AG04449 (cell line): Measurements from ENCODE around the gene AK4.

ENCODE experiments used
- CTCF ChIA-PET: fragments of 350-600 bp; formaldehyde crosslinking; extraction: SDS; loops from one replicate; lab custom pipeline; 2021; ENCODE audit warnings: antibody characterized with exemption; lab: Yijun Ruan, JAX
- POLR2A ChIA-PET: fragments of 400-600, 350-600 bp; formaldehyde crosslinking; extraction: SDS; loops from one replicate; lab custom pipeline; 2020; ENCODE audit warnings: antibody characterized with exemption, inconsistent platforms; lab: Yijun Ruan, JAX
- DNase-seq: peaks from one replicate; pipeline ENCODE4 v3.0.0-alpha.2; 2010; ENCODE audit warnings: low read depth, low spot score
- H3K4me3 ChIP-seq: 2 replicates; pipeline ENCODE4 v1.5.1; 2011; ENCODE audit warnings: low read depth, mild to moderate bottlenecking, control low read depth, low read length
- TF ChIP-seq, protein P1 (sequence below): IDR thresholded peaks from one replicate; pipeline ENCODE4 v1.5.1; 2011; ENCODE audit warnings: mild to moderate bottlenecking, moderate library complexity, low read length, control low read depth, inconsistent platforms; ENCODE audit not compliant: insufficient read depth; ENCODE audit errors: missing control alignments

Gene AK4

GRCh38 chr1:65254320-65255034 lies 106.5 kb downstream of the AK4 start:
- TF ChIP-seq, protein P1, sequence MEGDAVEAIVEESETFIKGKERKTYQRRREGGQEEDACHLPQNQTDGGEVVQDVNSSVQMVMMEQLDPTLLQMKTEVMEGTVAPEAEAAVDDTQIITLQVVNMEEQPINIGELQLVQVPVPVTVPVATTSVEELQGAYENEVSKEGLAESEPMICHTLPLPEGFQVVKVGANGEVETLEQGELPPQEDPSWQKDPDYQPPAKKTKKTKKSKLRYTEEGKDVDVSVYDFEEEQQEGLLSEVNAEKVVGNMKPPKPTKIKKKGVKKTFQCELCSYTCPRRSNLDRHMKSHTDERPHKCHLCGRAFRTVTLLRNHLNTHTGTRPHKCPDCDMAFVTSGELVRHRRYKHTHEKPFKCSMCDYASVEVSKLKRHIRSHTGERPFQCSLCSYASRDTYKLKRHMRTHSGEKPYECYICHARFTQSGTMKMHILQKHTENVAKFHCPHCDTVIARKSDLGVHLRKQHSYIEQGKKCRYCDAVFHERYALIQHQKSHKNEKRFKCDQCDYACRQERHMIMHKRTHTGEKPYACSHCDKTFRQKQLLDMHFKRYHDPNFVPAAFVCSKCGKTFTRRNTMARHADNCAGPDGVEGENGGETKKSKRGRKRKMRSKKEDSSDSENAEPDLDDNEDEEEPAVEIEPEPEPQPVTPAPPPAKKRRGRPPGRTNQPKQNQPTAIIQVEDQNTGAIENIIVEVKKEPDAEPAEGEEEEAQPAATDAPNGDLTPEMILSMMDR = peak; percentile 37
- H3K4me3 ChIP-seq = peak overlapping the region; percentile 64
- ChIA-PET CTCF (interaction anchor here (0.9 to 1.7 kb wide), 6 partner anchors 9 to 437 kb away, joined by 3 to 6 read pairs (median 3); no protein-coding TSS in a partner anchor), POLR2A (no interaction called here)
- DNase-seq = no peak

DNA sequence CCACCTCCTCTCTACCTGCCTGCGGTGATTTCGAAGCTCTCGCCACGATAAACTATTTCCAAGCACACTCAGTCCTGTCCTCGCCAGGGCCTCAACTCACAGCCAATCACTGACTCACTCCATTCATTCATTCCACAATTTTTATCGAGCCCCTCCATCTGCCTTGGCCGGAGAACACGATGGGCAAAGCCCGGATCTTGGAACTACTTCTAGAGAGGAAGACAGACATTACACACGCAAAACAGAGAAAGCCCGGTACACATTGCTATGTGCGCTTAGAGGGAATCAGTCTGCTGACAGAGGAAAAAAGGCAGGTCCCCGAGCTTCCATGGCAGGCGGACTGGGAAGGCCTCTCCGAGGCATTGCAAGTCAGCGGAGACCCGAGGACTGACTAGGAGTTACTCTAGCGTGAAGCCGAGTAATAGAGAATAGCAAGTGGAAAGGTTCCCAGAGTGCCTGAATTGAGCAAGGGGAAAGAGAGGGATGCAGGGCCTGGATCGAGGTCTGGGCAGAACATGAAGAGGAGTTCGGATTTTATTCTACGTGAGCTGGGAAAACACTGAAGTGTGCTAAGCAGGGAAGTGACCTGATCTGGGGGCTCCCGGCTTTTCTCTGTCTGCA lies 107.1 kb downstream of the AK4 start:
- TF ChIP-seq, protein P1 = no peak
- H3K4me3 ChIP-seq = peak overlapping the region; percentile 64
- ChIA-PET CTCF (interaction anchor here (1.0 to 1.7 kb wide), 4 partner anchors 8 to 432 kb away, joined by 3 to 6 read pairs (median 4); no protein-coding TSS in a partner anchor), POLR2A (no interaction called here)
- no peak for DNase-seq

- H3K4me3 ChIP-seq = peak overlapping the region; percentile 64
- POLR2A ChIA-PET = no interaction called here
- CTCF ChIA-PET = interaction anchor here (1.4 kb wide), 1 partner anchor 23 kb away, joined by 3 read pairs; no protein-coding TSS in a partner anchor
- TF ChIP-seq, protein P1 = no peak
- DNase-seq = no peak
Measured at GRCh38 chr1:65255656-65256050, 107.7 kb downstream of the AK4 start.

DNA sequence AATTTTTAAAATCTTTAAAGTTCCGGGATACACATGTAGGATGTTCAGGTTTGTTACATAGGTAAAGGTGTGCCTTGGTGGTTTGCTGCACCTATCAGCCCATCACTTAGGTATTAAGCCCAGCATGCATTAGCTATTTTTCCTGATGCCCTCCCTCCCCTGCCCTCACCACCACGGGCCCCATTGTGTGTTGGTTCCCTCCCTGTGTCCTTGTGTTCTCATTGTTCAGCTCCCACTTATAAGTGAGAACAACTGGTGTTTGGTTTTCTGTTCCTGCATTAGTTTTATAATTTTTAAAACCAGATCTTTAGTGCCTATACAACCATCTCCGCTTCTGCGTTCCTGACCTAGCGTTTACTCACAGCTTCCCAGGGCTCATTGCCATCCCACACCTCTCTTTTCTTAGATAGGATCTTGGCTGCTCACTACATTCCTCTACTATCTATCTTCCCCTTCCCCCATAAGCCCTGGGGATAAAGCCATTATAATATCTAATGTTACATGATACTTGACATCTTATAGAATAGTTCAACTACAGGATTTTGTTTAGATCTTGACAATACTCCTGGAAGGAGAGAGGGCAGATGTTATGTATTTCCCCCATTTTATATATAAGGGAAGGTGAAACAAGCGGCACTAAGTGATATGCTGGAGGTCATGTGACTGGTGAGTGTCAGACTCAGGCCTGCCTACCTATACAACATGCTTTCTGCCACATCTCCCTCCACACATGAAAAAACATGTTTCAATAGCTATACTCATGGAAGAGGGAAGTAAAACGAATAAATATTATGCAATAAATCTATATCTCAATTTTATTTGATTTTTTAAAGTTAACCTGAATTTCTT lies 109.1 kb downstream of the AK4 start:
- TF ChIP-seq, protein P1 = no peak
- POLR2A ChIA-PET = no interaction called here
- DNase-seq = no peak
- no peak overlapping the region for H3K4me3 ChIP-seq
- CTCF ChIA-PET = no interaction called here

DNA sequence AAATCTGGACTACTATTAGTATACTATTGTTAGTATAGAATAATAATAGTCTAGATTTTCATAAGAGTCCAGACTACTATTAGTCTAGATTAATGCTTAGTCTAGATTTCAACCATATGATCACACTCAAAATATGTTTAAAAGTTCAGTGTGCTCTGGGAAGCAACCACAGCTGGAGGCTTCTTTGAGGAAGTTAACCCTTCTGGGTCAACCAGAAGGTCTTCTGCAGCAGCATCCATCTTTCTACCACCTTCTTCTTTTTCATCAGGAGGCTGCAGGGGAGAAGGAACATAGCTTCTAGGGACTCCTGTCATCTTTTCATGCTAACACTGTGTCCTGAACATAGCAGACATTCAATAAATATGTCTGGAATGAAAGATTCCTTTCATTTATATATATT lies 110.1 kb downstream of the AK4 start:
- H3K4me3 ChIP-seq = no peak overlapping the region
- no peak for DNase-seq
- ChIA-PET POLR2A (no interaction called here), CTCF (no interaction called here)
- TF ChIP-seq, protein P1 = no peak

GRCh38 chr1:65259816-65260215 lies 111.8 kb downstream of the AK4 start:
- TF ChIP-seq, protein P1 = no peak
- ChIA-PET POLR2A (no interaction called here), CTCF (no interaction called here)
- DNase-seq = no peak
- H3K4me3 ChIP-seq = no peak overlapping the region
